MCF 10A (cell line): Measurements from ENCODE around the gene IQSEC1. TPM values are rescaled to one million over a fixed set of nuclear protein-coding genes. Genes with fewer than 3 reads are reported as not detected.

ENCODE experiments used
- BruUV-seq: library from RNA; stranded (reverse); fragments of 400-500 nt; replicated peaks from 2 replicates; lab custom pipeline; 2021; lab: Mats Ljungman, UMichigan
- CTCF ChIA-PET: fragments of 300-600 bp; sonication (Branson Sonifier 250); formaldehyde crosslinking; extraction: SDS; loops from one replicate; lab custom pipeline; 2021; ENCODE audit warnings: antibody characterized with exemption, inconsistent platforms; lab: Yijun Ruan, JAX
- POLR2A ChIA-PET: fragments of 300-600, 350-650 bp; sonication (Branson Sonifier 250); formaldehyde crosslinking; extraction: SDS; loops from one replicate; lab custom pipeline; 2020; ENCODE audit warnings: antibody characterized with exemption, inconsistent platforms; lab: Yijun Ruan, JAX
- DNase-seq: peaks from one replicate; pipeline ENCODE4 v3.0.0-alpha.2; 2018; ENCODE audit not compliant: unreplicated experiment
- H3K27ac Mint-ChIP-seq: one replicate; pipeline ENCODE4 v1.8.0; 2022; ENCODE audit warnings: mild to moderate bottlenecking, low read depth, mixed read lengths; ENCODE audit not compliant: unreplicated experiment
- H3K27me3 Mint-ChIP-seq: one replicate; pipeline ENCODE4 v1.8.0; 2022; ENCODE audit warnings: mixed read lengths; ENCODE audit not compliant: insufficient read depth, unreplicated experiment
- H3K36me3 Mint-ChIP-seq: one replicate; pipeline ENCODE4 v1.8.0; 2022; ENCODE audit warnings: mild to moderate bottlenecking, moderate library complexity, mixed read lengths; ENCODE audit not compliant: insufficient read depth, unreplicated experiment
- H3K4me1 Mint-ChIP-seq: one replicate; pipeline ENCODE4 v1.8.0; 2022; ENCODE audit warnings: mixed read lengths; ENCODE audit not compliant: insufficient read depth, unreplicated experiment
- H3K4me3 Mint-ChIP-seq: one replicate; pipeline ENCODE4 v1.8.0; 2022; ENCODE audit warnings: mild to moderate bottlenecking, moderate library complexity, mixed read lengths; ENCODE audit not compliant: unreplicated experiment
- H3K9me3 Mint-ChIP-seq: one replicate; pipeline ENCODE4 v1.8.0; 2022; ENCODE audit warnings: mixed read lengths; ENCODE audit not compliant: unreplicated experiment
- intact Hi-C: fragments of 100-400 bp; cut with micrococcal nuclease; formaldehyde crosslinking; loops from 2 replicates; pipeline ENCODE4 v1.14.1; 2022
- total RNA-seq: library from RNA; stranded (reverse); gene quantifications from 2 replicates; pipeline ENCODE4 v1.2.3, GENCODE V29; 2022
- TF ChIP-seq, protein P1 (sequence below): fragments of 200-600 bp; IDR thresholded peaks from one replicate; pipeline ENCODE4 v1.8.0; 2022; ENCODE audit warnings: antibody characterized with exemption, mild to moderate bottlenecking; ENCODE audit not compliant: unreplicated experiment

Gene IQSEC1
- total RNA-seq, 1 experiment from 2014 or later: 18.7 TPM

DNA sequence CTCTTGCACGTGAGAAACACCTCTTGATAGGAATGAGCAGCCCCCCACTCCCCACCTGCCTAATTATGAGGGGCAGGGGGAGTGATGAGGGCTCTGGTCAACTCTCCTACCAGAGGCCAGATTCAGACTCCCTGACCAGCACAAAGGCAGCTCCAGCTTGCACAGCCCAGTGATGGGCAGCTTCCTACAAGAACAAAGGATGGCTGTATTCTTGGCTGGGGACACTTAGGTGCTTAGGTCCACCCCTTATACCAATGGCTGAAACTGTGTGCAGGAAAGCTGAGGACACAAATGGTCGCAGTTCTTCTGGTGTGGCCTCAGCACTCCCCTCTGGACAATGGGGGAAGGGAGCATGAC lies 81.8 kb downstream of the IQSEC1 start:
- Mint-ChIP-seq H3K9me3 (peaks cover 5% of the 10 kb centered on the region), H3K27me3 (no peaks in the 10 kb centered on the region), H3K27ac (no peak overlapping the region), H3K4me3 (no peak overlapping the region), H3K36me3 (no peaks in the 10 kb centered on the region), H3K4me1 (no peaks in the 10 kb centered on the region)
- ChIA-PET CTCF (interaction anchor here (1.1 kb wide), 1 partner anchor 123 kb away, joined by 4 read pairs; no protein-coding TSS in a partner anchor), POLR2A (no interaction called here)
- TF ChIP-seq, protein P1, sequence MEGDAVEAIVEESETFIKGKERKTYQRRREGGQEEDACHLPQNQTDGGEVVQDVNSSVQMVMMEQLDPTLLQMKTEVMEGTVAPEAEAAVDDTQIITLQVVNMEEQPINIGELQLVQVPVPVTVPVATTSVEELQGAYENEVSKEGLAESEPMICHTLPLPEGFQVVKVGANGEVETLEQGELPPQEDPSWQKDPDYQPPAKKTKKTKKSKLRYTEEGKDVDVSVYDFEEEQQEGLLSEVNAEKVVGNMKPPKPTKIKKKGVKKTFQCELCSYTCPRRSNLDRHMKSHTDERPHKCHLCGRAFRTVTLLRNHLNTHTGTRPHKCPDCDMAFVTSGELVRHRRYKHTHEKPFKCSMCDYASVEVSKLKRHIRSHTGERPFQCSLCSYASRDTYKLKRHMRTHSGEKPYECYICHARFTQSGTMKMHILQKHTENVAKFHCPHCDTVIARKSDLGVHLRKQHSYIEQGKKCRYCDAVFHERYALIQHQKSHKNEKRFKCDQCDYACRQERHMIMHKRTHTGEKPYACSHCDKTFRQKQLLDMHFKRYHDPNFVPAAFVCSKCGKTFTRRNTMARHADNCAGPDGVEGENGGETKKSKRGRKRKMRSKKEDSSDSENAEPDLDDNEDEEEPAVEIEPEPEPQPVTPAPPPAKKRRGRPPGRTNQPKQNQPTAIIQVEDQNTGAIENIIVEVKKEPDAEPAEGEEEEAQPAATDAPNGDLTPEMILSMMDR: no peak
- intact Hi-C loops: no loop called here
- BruUV-seq: no TSS peak
- no peak for DNase-seq

DNA sequence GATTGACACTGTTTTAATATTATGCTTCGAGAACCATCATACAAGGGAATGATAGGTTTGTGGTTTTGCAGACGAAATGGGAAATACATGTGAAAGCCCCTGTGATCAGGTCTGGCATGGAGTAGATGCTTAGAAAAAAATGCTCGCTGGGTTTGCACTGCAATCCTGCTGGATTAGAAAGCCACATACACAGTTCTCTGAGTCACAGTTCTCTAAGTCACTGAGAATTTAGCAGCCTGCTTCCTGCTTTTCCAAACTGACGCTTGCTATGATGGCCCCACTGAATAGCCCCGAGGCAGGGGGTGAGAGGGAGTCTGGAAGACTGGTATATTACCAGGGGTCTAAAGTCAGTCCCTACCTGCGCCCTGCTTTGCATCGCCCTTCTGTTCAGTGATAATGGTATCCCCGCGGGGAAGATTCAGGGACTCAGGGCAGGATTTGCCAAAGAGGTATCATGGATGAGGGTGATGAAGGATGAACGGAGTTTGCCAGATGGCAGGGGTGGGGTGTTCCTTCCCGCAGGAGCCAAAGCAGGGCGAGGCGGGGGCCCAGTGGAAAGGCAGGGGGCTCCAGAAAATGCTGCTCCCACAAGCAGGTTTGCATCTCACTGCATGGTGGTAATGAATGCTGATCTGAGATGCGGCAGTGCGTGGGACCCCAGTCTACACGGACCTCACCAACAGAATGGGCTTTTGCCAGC lies 82.3 kb downstream of the IQSEC1 start:
- H3K27me3 Mint-ChIP-seq: no peaks in the 10 kb centered on the region
- no peak for DNase-seq
- no peaks in the 10 kb centered on the region for H3K4me1 Mint-ChIP-seq
- H3K27ac Mint-ChIP-seq: no peak overlapping the region
- no peaks in the 10 kb centered on the region for H3K36me3 Mint-ChIP-seq
- H3K9me3 Mint-ChIP-seq: peaks cover 5% of the 10 kb centered on the region
- H3K4me3 Mint-ChIP-seq: no peak overlapping the region
- TF ChIP-seq, protein P1: no peak
- intact Hi-C loops: no loop called here
- BruUV-seq: no TSS peak
- POLR2A ChIA-PET: interaction anchor here (1.0 kb wide), 1 partner anchor 9 kb away, joined by 3 read pairs; no protein-coding TSS in a partner anchor
- CTCF ChIA-PET: interaction anchor here (0.8 to 2.4 kb wide), 3 partner anchors 123 to 1002 kb away, joined by 3 to 5 read pairs (median 4); no protein-coding TSS in a partner anchor

DNA sequence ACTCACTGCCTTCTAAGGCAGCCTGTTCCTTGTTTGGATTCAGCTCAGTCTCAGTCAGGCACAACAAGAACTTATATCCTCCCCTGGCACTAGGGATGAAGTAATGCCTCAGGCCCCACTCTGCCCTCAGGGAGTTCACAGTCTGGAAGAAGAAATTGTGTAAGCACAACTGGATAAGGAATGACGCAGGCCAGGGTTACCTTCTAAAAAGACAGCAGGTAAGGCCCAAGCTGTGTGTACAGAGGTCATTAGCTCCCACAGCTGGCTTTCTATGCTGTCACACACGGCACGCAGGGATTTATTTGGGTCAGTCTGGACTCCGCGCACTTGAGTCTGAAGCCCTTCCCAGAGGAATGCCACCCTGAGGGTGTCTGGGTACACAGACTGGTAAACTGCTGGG lies 82.9 kb downstream of the IQSEC1 start:
- BruUV-seq: no TSS peak
- intact Hi-C loops: no loop called here
- Mint-ChIP-seq H3K9me3 (peaks cover 5% of the 10 kb centered on the region), H3K4me1 (no peaks in the 10 kb centered on the region), H3K27me3 (no peaks in the 10 kb centered on the region), H3K4me3 (no peak overlapping the region), H3K27ac (no peak overlapping the region), H3K36me3 (no peaks in the 10 kb centered on the region)
- POLR2A ChIA-PET: interaction anchor here (1.0 kb wide), 1 partner anchor 8 kb away, joined by 3 read pairs; no protein-coding TSS in a partner anchor
- DNase-seq: no peak
- CTCF ChIA-PET: interaction anchor here (0.8 to 2.4 kb wide), 4 partner anchors 95 to 1002 kb away, joined by 3 to 5 read pairs (median 3); no protein-coding TSS in a partner anchor
- TF ChIP-seq, protein P1: no peak

DNA sequence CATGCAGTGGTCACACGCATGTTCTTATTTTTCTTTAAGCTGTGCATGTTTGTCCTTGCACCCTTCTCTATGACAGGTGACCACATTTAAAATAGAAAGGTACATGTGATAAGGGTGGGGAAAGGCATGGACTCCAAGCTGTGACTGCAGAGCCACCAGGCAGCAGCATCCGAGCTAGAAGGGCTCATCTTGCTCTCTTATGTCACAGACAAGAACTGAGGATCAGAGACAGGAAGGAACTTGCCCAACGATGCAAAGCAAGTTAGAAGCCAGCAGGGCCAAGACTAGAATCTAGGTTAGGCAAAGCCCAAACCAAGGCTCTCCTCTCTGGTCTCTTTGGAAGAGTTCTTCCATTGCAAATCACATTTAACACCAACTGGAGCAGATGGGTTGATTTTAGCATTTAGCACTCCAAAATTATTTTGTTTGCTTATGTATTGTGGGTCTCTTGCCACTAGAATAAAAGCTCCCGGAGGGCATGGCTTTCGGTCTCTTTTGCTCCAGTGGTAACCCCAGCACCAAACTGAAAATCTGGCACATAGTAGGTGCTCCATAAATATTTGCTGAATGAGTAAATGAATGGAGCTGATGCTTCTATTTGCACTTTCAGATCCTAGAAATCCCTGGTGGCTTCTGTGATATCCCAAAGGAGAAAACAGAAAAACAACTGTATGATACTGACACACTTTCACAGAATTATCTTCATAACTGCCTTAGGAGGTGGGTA lies 84.3 kb downstream of the IQSEC1 start:
- Mint-ChIP-seq H3K4me3 (no peak overlapping the region), H3K27me3 (no peaks in the 10 kb centered on the region), H3K27ac (no peak overlapping the region), H3K4me1 (no peaks in the 10 kb centered on the region), H3K36me3 (no peaks in the 10 kb centered on the region), H3K9me3 (peaks cover 5% of the 10 kb centered on the region)
- CTCF ChIA-PET: interaction anchor here (0.9 to 2.4 kb wide), 3 partner anchors 39 to 668 kb away, joined by 3 to 5 read pairs (median 5); no protein-coding TSS in a partner anchor
- no TSS peak for BruUV-seq
- POLR2A ChIA-PET: interaction anchor here (0.6 to 1.0 kb wide), 2 partner anchors 93 to 1190 kb away, joined by 3 read pairs; partner anchors contain the start of genes LSM3 and XPC
- TF ChIP-seq, protein P1: no peak
- no peak for DNase-seq
- intact Hi-C loops: no loop called here
